ENCODE measurements around the gene PGBD1.

The PGBD1 gene

GRCh38 chr6:28281288-28282064, at the start of gene PGBD1:
Gene PGBD1 (plus strand): TSS chr6:28281572. CDS start chr6:28283814, 2,242 bp downstream.
- DNase-seq, result peak; percentile 19

GRCh38 chr6:28232785-28233184, 48.6 kb upstream of the PGBD1 start:
- no peak for DNase-seq

- DNase-seq, result no peak
These were observed 45.4 kb upstream of the PGBD1 start for GRCh38 chr6:28235912-28236452.

- DNase-seq, result no peak
These were observed 41.7 kb upstream of the PGBD1 start for GRCh38 chr6:28239636-28240035.

- DNase-seq, result no peak
These were observed 40.9 kb upstream of the PGBD1 start for GRCh38 chr6:28240471-28240870.

GRCh38 chr6:28243946-28244345, 37.4 kb upstream of the PGBD1 start:
- DNase-seq, result no peak

- DNase-seq, result no peak
These were observed 36.0 kb upstream of the PGBD1 start for GRCh38 chr6:28245206-28245941.

- DNase-seq, result no peak
These were observed 32.5 kb upstream of the PGBD1 start for GRCh38 chr6:28248916-28249315.

GRCh38 chr6:28250747-28251146, 30.6 kb upstream of the PGBD1 start:
- DNase-seq, result no peak

- DNase-seq, result no peak
These were observed 29.7 kb upstream of the PGBD1 start for GRCh38 chr6:28251661-28252008.

- peak; percentile 70 for DNase-seq
These were observed 29.1 kb upstream of the PGBD1 start, which contains the start of gene ZKSCAN4 for GRCh38 chr6:28252009-28252975. Gene ZKSCAN4 (minus strand): TSS chr6:28252269. CDS start chr6:28251980, 289 bp downstream.

- no peak for DNase-seq
These were observed 27.3 kb upstream of the PGBD1 start for GRCh38 chr6:28254121-28254519.

GRCh38 chr6:28257042-28257441, 24.3 kb upstream of the PGBD1 start:
- no peak for DNase-seq

- DNase-seq, result no peak
These were observed 22.2 kb upstream of the PGBD1 start, which contains the start of gene NKAPL for GRCh38 chr6:28258877-28259777. Gene NKAPL (plus strand): TSS chr6:28259297. CDS start chr6:28259372, 75 bp downstream.

- DNase-seq, result no peak
These were observed 17.4 kb upstream of the PGBD1 start for GRCh38 chr6:28263922-28264321.

- no peak for DNase-seq
These were observed 16.5 kb upstream of the PGBD1 start for GRCh38 chr6:28264834-28265401.

GRCh38 chr6:28266563-28266961, 14.8 kb upstream of the PGBD1 start:
- DNase-seq, result no peak

GRCh38 chr6:28266962-28267694, 14.2 kb upstream of the PGBD1 start, which contains the start of gene ZSCAN26:
Gene ZSCAN26 (plus strand): TSS chr6:28267143. CDS start chr6:28271920, 4,777 bp downstream.
- peak; percentile 56 for DNase-seq

GRCh38 chr6:28267695-28268059, 13.7 kb upstream of the PGBD1 start:
- DNase-seq, result no peak

- no peak for DNase-seq
These were observed 11.9 kb upstream of the PGBD1 start for GRCh38 chr6:28269492-28269891.

Measured in DMS 273 treated with DMSO at 0.1 percent for 48 hours (cell line).